HepG2 (cell line): ENCODE measurements around the gene ST6GALNAC4. TPM values are rescaled to one million over a fixed set of nuclear protein-coding genes. Genes with fewer than 3 reads are reported as not detected.

Source experiments
- JDP2 ChIP-seq: sonication (generic); formaldehyde crosslinking; IDR thresholded peaks from 2 replicates; pipeline ENCODE4 v1.8.1; 2022; ENCODE audit warnings: missing genetic modification reagents, borderline replicate concordance
- MLLT10 ChIP-seq: sonication (generic); formaldehyde crosslinking; IDR thresholded peaks from 2 replicates; pipeline ENCODE4 v1.4.0; 2020; ENCODE audit warnings: missing genetic modification reagents
- PAXIP1 ChIP-seq: sonication (generic); formaldehyde crosslinking; conservative IDR thresholded peaks from 2 replicates; pipeline ENCODE4 v1.4.0; 2020; ENCODE audit warnings: mild to moderate bottlenecking, missing genetic modification reagents, moderate library complexity
- REST ChIP-seq, 2 experiments: IDR thresholded peaks; 2 replicates each; pipeline ENCODE4 v1.6.1; 2011 to 2012; ENCODE audit warnings: low read length in 2 of 2, borderline replicate concordance in 1 of 2, low read depth in 1 of 2, mild to moderate bottlenecking in 1 of 2, moderate library complexity in 1 of 2
- SP5 ChIP-seq: IDR thresholded peaks from 2 replicates; pipeline ENCODE4 v1.6.1; 2016; ENCODE audit warnings: low read depth, borderline replicate concordance
- TAF1 ChIP-seq: sonication (generic); formaldehyde crosslinking; IDR thresholded peaks from 2 replicates; pipeline ENCODE4 v1.4.0; 2020; ENCODE audit warnings: missing genetic modification reagents
- TARDBP ChIP-seq: sonication (generic); formaldehyde crosslinking; IDR thresholded peaks from 2 replicates; pipeline ENCODE4 v1.8.0; 2022; ENCODE audit warnings: mild to moderate bottlenecking, missing genetic modification reagents
- TEAD2 ChIP-seq: sonication (generic); formaldehyde crosslinking; IDR thresholded peaks from 2 replicates; pipeline ENCODE4 v1.9.0; 2021; ENCODE audit warnings: missing genetic modification reagents
- TOPORS ChIP-seq: sonication (generic); formaldehyde crosslinking; IDR thresholded peaks from 2 replicates; pipeline ENCODE4 v1.8.0; 2023; ENCODE audit warnings: mild to moderate bottlenecking, missing genetic modification reagents
- ZNF318 ChIP-seq: sonication (generic); formaldehyde crosslinking; IDR thresholded peaks from 2 replicates; pipeline ENCODE4 v1.4.0; 2020; ENCODE audit warnings: mild to moderate bottlenecking, missing genetic modification reagents
- ZNF550 ChIP-seq: sonication (generic); formaldehyde crosslinking; IDR thresholded peaks from 2 replicates; pipeline ENCODE4 v1.4.0; 2020; ENCODE audit warnings: mild to moderate bottlenecking, missing genetic modification reagents, borderline replicate concordance
- ZNF569 ChIP-seq: sonication (generic); formaldehyde crosslinking; IDR thresholded peaks from 2 replicates; pipeline ENCODE4 v1.5.0; 2020; ENCODE audit warnings: mild to moderate bottlenecking, missing genetic modification reagents, moderate library complexity, borderline replicate concordance
- ZNF570 ChIP-seq: sonication (generic); formaldehyde crosslinking; IDR thresholded peaks from 2 replicates; pipeline ENCODE4 v1.4.0; 2020; ENCODE audit warnings: mild to moderate bottlenecking, missing genetic modification reagents, borderline replicate concordance
- polyA plus RNA-seq, 8 experiments: library from polyadenylated mRNA; depleted of rRNA in 3 of 8; stranded (reverse) in 7 of 8; unstranded in 1 of 8; fragments of >200 nt; fragmentation: Illumina TruSeq in 4 of 8; extraction: Trizol in 4 of 8; gene quantifications; 2 replicates each; pipeline versions ENCODE4 v1.2.1 to v1.2.3, GENCODE V29; 2011 to 2016; ENCODE audit warnings: low read depth in 4 of 8, missing spikeins in 1 of 8, mixed read lengths in 1 of 8; ENCODE audit not compliant: insufficient read depth in 1 of 8
- total RNA-seq, 5 experiments: library from RNA; depleted of rRNA; stranded (reverse); fragments of >200 nt; fragmentation: Illumina TruSeq; extraction: Trizol; gene quantifications; 2 replicates each; pipeline ENCODE4 v1.2.3, GENCODE V29; 2016; ENCODE audit warnings: low read depth in 1 of 5

The ST6GALNAC4 gene
- total and polyA plus RNA-seq, 2 of the 13 experiments (the other 11 are each of a cell fraction or from before 2014, with no cell fraction given), result 18.8 to 27.7 TPM

- TF ChIP-seq ZNF318 (CRISPR knock-in tag), result no peak
- TF ChIP-seq ZNF550 (CRISPR knock-in tag), result no peak
- no peak for TF ChIP-seq PAXIP1
- no peak for TF ChIP-seq SP5 (CRISPR knock-in tag)
- no peak for TF ChIP-seq TOPORS
- TF ChIP-seq REST (IDR thresholded peaks at IDR 0.05; ENCODE audit: borderline replicate concordance in 1 of 2, low read depth in 1 of 2, low read length in 2 of 2), result no peak
- no peak for TF ChIP-seq TEAD2
- TF ChIP-seq ZNF569 (CRISPR knock-in tag), result no peak
- no peak for TF ChIP-seq TARDBP (CRISPR knock-in tag)
- no peak for TF ChIP-seq MLLT10
- no peak for TF ChIP-seq ZNF570 (CRISPR knock-in tag)
- no peak for TF ChIP-seq JDP2 (CRISPR knock-in tag)
- TF ChIP-seq TAF1, result peak; percentile 41; the same call in 1 of the 2 replicates
Observed at GRCh38 chr9:127937388-127938297, 20.8 kb upstream of the ST6GALNAC4 start, which contains the start of gene DPM2 (continued).
